AG09319 (cell line): ENCODE results near the gene GPNMB.

Experiments used
- DNase-seq: peaks from one replicate; pipeline ENCODE4 v3.0.0-alpha.2; 2010; ENCODE audit warnings: low read depth; ENCODE audit errors: extremely low read depth
- TF ChIP-seq, protein P1 (sequence below): IDR thresholded peaks from 2 replicates; pipeline ENCODE4 v1.5.1; 2011; ENCODE audit warnings: low read depth, mild to moderate bottlenecking, inconsistent platforms, low read length, moderate library complexity

Gene GPNMB

DNA sequence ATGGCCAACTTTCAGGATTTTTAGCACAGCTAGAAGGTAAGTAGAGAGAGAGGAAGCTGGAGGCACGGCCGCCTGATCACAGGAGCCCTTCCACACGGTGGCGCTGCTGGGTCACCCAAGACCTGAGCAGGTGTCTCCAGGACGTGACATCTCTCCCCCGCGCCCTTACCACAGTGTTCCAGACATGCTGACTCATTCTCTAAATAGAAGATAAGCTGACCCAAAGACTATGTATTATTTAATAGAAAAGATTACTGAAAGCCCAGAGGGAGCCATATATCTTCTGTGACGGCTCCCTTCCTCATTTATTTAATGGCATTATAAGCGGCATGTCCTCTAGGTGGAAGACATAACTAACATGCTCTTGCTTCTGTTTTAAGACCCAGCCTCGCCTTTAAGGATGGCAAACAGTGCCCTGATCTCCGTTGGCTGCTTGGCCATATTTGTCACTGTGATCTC is 26.6 kb downstream of the GPNMB start:
- DNase-seq: peak; percentile 32
- TF ChIP-seq, protein P1, sequence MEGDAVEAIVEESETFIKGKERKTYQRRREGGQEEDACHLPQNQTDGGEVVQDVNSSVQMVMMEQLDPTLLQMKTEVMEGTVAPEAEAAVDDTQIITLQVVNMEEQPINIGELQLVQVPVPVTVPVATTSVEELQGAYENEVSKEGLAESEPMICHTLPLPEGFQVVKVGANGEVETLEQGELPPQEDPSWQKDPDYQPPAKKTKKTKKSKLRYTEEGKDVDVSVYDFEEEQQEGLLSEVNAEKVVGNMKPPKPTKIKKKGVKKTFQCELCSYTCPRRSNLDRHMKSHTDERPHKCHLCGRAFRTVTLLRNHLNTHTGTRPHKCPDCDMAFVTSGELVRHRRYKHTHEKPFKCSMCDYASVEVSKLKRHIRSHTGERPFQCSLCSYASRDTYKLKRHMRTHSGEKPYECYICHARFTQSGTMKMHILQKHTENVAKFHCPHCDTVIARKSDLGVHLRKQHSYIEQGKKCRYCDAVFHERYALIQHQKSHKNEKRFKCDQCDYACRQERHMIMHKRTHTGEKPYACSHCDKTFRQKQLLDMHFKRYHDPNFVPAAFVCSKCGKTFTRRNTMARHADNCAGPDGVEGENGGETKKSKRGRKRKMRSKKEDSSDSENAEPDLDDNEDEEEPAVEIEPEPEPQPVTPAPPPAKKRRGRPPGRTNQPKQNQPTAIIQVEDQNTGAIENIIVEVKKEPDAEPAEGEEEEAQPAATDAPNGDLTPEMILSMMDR: peak; percentile 79

- TF ChIP-seq, protein P1: no peak
- DNase-seq: no peak
Measured at GRCh38 chr7:23275912-23276311, 29.3 kb downstream of the GPNMB start.

DNA sequence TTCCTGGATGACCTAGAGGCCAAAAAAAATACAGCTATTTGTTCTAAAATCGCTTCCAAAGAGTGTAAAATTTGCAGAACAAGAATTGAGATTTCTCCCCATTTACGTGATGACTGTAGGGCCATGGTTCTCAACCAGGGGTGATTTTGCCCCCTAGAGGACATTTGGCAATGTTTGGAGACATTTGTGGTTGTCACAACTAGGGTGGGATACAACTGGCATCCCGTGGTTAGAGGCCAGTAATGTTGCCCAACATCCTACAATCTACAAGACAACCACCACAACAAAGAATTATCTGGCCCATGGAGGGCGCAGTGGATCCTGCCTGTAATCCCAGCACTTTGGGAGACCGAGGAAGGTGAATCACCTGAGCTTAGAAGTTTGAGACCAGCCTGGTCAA is 29.8 kb downstream of the GPNMB start:
- no peak for DNase-seq
- TF ChIP-seq, protein P1: 0 out of 2 replicates have a peak, but pooled peaks have one; percentile 2

GRCh38 chr7:23276947-23277346 is 30.4 kb downstream of the GPNMB start:
- DNase-seq: no peak
- TF ChIP-seq, protein P1: no peak

- TF ChIP-seq, protein P1: peak; percentile 85
- DNase-seq: peak; percentile 37
Measured at GRCh38 chr7:23277359-23277989, 30.9 kb downstream of the GPNMB start.

DNA sequence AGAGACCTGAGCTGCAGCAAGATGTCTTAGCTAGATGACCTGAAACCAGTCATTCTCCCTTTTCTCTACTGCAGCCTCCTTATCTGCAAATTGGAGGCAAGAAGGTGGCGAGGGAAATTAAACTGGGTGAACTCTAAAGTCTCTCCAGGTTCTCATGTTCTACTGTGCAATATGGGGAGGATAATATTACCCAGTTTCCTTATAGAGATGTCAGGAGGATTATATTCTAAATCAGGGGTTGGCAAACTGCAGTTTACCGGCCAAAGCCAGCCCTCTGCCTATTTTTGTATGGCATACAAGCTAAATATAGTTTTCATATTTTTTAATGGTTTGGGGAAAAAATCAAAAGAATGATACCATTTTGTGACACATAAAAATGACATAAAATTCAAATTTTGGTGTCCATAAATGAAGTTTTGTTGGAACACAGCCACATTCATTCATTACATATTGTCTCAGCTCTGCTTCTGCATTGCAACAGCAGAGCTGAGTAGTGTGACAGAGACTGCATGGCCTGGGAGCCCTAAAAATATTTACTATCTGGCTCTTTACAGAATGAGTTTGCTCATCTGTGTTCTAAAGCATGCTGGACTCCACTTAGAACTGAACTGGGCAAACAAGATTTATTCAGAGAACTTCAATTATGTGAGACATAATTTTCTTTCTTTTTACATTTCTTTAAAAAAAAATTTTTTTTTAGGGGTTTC is 33.4 kb downstream of the GPNMB start:
- no peak for DNase-seq
- TF ChIP-seq, protein P1: no peak

- DNase-seq: no peak
Measured at GRCh38 chr7:23283086-23283485, 36.5 kb downstream of the GPNMB start.

More at GRCh38 chr7:23283086-23283485, 36.5 kb downstream of the GPNMB start:
- TF ChIP-seq, protein P1: no peak
